HCT116 (cell line): ENCODE measurements around the gene SMIM33. TPM values are rescaled to one million over a fixed set of nuclear protein-coding genes. Genes with fewer than 3 reads are reported as not detected.

Source experiments
- ATAC-seq: fragments of 200-7000 bp; cut with Tn5 transposase; 2 replicates; pipeline ENCODE4 v1.9.1; 2020; ENCODE audit warnings: mild to moderate bottlenecking, moderate library complexity
- BruUV-seq: library from RNA; stranded (reverse); fragments of 400-500 nt; replicated peaks from 2 replicates; lab custom pipeline; 2021; lab: Mats Ljungman, UMichigan
- CTCF ChIA-PET: fragments of 300-600 bp; sonication (Branson Sonifier 250); formaldehyde crosslinking; loops from one replicate; lab custom pipeline; 2021; ENCODE audit warnings: antibody characterized with exemption; lab: Charles Lee
- POLR2A ChIA-PET: fragments of 300-600, 350-600 bp; sonication (Branson Sonifier 250); formaldehyde crosslinking; loops from one replicate; lab custom pipeline; 2021; ENCODE audit warnings: antibody characterized with exemption; lab: Charles Lee
- RAD21 ChIA-PET, 2 experiments: fragments of 300-600 bp; sonication (Branson Sonifier 250); formaldehyde crosslinking; loops; one replicate each; lab custom pipeline; 2023; ENCODE audit warnings: low total read pairs in 2 of 2; ENCODE audit not compliant: uncharacterized antibody in 2 of 2, unreplicated experiment in 2 of 2, low non-redundant PET in 1 of 2; lab: Charles Lee
- DNase-seq: peaks from one replicate; pipeline ENCODE4 v3.0.0-alpha.2; 2010; ENCODE audit warnings: low read depth, low spot score
- H2AFZ ChIP-seq: fragments of 200-600 bp; shearing (Covaris generic), sonication (generic); 2 replicates; pipeline ENCODE4 v1.6.1; 2017; ENCODE audit warnings: low read depth, mixed run types, mixed read lengths, antibody characterized with exemption, low read length; ENCODE audit not compliant: poor library complexity, severe bottlenecking
- H3K27ac ChIP-seq: 2 replicates; pipeline ENCODE4 v1.5.1; 2012; ENCODE audit warnings: low read depth, low read length
- H3K27me3 ChIP-seq: fragments of 200-600 bp; sonication (generic); 2 replicates; pipeline ENCODE4 v1.6.1; 2016; ENCODE audit warnings: mixed run types, low read length, mixed read lengths; ENCODE audit not compliant: insufficient read depth
- H3K36me3 ChIP-seq, 2 experiments: fragments of 200-500 bp in 1 of 2; fragments of 200-600 bp in 1 of 2; sonication (Bioruptor generic) in 1 of 2; sonication (generic) in 1 of 2; 2 replicates each; pipeline versions ENCODE4 v1.5.1 to v1.6.1; 2014 to 2016; ENCODE audit warnings: low read length in 2 of 2, inconsistent platforms in 1 of 2, mixed read lengths in 1 of 2, mixed run types in 1 of 2; ENCODE audit not compliant: insufficient read depth in 2 of 2, control insufficient read depth in 1 of 2
- H3K4me1 ChIP-seq, 2 experiments: fragments of 200-600 bp in 1 of 2; sonication (generic) in 1 of 2; 2 replicates each; pipeline versions ENCODE4 v1.5.1 to v1.6.1; 2012 to 2017; ENCODE audit warnings: low read length in 2 of 2, inconsistent platforms in 1 of 2, mild to moderate bottlenecking in 1 of 2, mixed read lengths in 1 of 2, mixed run types in 1 of 2, moderate library complexity in 1 of 2; ENCODE audit not compliant: insufficient read depth in 2 of 2, control insufficient read depth in 1 of 2
- H3K4me2 ChIP-seq: fragments of 200-600 bp; sonication (generic); 2 replicates; pipeline ENCODE4 v1.6.1; 2017; ENCODE audit warnings: mixed run types, low read length, mixed read lengths
- H3K4me3 ChIP-seq, 2 experiments: fragments of 200-600 bp in 1 of 2; sonication (generic) in 1 of 2; replicated peaks in 1 of 2; 2 replicates each; pipeline ENCODE4 v1.5.1; 2011 to 2016; ENCODE audit warnings: low read length in 2 of 2, control low read depth in 1 of 2, low read depth in 1 of 2, mild to moderate bottlenecking in 1 of 2, mixed read lengths in 1 of 2, mixed run types in 1 of 2
- H3K79me2 ChIP-seq: fragments of 200-600 bp; sonication (generic); 2 replicates; pipeline ENCODE4 v1.6.1; 2017; ENCODE audit warnings: mild to moderate bottlenecking, mixed run types, low read length, moderate library complexity, mixed read lengths; ENCODE audit not compliant: insufficient read depth
- H3K9ac ChIP-seq: fragments of 200-600 bp; sonication (generic); 2 replicates; pipeline ENCODE4 v1.6.1; 2016; ENCODE audit warnings: low read length, mixed read lengths
- H3K9me2 ChIP-seq: fragments of 200-600 bp; sonication (generic), shearing (Covaris generic); 2 replicates; pipeline ENCODE4 v1.6.1; 2017; ENCODE audit warnings: mixed run types, mild to moderate bottlenecking, moderate library complexity; ENCODE audit not compliant: insufficient read depth
- H3K9me3 ChIP-seq, 2 experiments: fragments of 200-500 bp in 1 of 2; fragments of 200-600 bp in 1 of 2; sonication (Bioruptor generic) in 1 of 2; sonication (generic) in 1 of 2; 2 replicates each; pipeline ENCODE4 v1.6.1; 2014 to 2017; ENCODE audit warnings: low read length in 2 of 2, mixed read lengths in 2 of 2, inconsistent platforms in 1 of 2, low read depth in 1 of 2, mild to moderate bottlenecking in 1 of 2, mixed run types in 1 of 2, moderate library complexity in 1 of 2; ENCODE audit not compliant: control insufficient read depth in 1 of 2, insufficient read depth in 1 of 2
- H4K20me1 ChIP-seq: fragments of 200-600 bp; sonication (generic), shearing (Covaris generic); 2 replicates; pipeline ENCODE4 v1.6.1; 2017; ENCODE audit warnings: mixed run types, mild to moderate bottlenecking, moderate library complexity; ENCODE audit not compliant: insufficient read depth
- CEBPB ChIP-seq: IDR thresholded peaks from 2 replicates; pipeline ENCODE4 v1.6.1; 2012; ENCODE audit warnings: low read depth
- SIN3A ChIP-seq: IDR thresholded peaks from 2 replicates; pipeline ENCODE4 v1.6.1; 2012; ENCODE audit warnings: low read depth
- TCF7L2 ChIP-seq: IDR thresholded peaks from 2 replicates; pipeline ENCODE4 v1.7.0; 2011; ENCODE audit warnings: borderline replicate concordance, inconsistent platforms; ENCODE audit not compliant: insufficient read depth, insufficient read length; ENCODE audit errors: extremely low read depth
- intact Hi-C: fragments of 100-400 bp; cut with micrococcal nuclease; formaldehyde crosslinking; loops from 2 replicates; pipeline ENCODE4 v1.10.0; 2022
- total RNA-seq: library from RNA; stranded (reverse); gene quantifications from one replicate; pipeline ENCODE4 v1.2.1, GENCODE V29; 2021; ENCODE audit not compliant: unreplicated experiment
- TF ChIP-seq, protein P1 (sequence below): IDR thresholded peaks from 2 replicates; pipeline ENCODE4 v1.6.1; 2012
- TF ChIP-seq, protein P2 (sequence below): IDR thresholded peaks from 2 replicates; pipeline ENCODE4 v1.6.1; 2012

The SMIM33 gene
- total RNA-seq, 1 experiment from 2014 or later = not detected

DNA sequence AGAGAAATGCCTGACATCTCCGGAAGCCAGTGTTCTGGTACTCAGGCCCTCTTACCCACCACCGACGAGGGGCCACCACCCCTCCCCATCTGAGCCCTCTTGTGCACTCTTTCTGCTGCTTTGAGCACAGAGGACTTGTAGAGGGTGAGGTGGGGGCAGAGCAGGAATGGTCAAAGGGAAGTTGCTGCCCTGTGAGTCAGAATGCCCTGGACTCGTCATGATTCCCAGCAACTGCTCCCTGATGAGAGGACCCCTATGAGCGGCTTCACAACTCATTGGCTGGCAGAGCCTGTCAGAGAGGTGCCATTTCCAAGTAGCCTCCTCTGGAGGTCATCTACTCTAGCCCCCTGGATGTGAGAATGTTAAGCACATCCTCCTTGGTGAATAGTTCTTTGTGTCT lies 9.1 kb upstream of the SMIM33 start:
- Histone ChIP-seq H3K79me2 (no peaks in the 10 kb centered on the region), H4K20me1 (no peaks in the 10 kb centered on the region), H3K27ac (no peak overlapping the region), H3K9me3 (no peaks in the 10 kb centered on the region), H3K9ac (no peak overlapping the region), H3K4me1 (peaks cover 0 to 7% of the 10 kb centered on the region in 2 experiments; a peak in 1 of 4 replicates), H3K4me2 (no peak overlapping the region), H3K27me3 (no peaks in the 10 kb centered on the region), H3K4me3 (no peak overlapping the region), H2AFZ (no peak overlapping the region), H3K9me2 (no peaks in the 10 kb centered on the region), H3K36me3 (no peaks in the 10 kb centered on the region)
- intact Hi-C loops = no loop called here
- ChIA-PET CTCF (no interaction called here), RAD21 (no interaction called here), POLR2A (no interaction called here)
- ATAC-seq (no peak), DNase-seq (no peak)
- no TSS peak for BruUV-seq
- no peak for TF ChIP-seq CEBPB

DNA sequence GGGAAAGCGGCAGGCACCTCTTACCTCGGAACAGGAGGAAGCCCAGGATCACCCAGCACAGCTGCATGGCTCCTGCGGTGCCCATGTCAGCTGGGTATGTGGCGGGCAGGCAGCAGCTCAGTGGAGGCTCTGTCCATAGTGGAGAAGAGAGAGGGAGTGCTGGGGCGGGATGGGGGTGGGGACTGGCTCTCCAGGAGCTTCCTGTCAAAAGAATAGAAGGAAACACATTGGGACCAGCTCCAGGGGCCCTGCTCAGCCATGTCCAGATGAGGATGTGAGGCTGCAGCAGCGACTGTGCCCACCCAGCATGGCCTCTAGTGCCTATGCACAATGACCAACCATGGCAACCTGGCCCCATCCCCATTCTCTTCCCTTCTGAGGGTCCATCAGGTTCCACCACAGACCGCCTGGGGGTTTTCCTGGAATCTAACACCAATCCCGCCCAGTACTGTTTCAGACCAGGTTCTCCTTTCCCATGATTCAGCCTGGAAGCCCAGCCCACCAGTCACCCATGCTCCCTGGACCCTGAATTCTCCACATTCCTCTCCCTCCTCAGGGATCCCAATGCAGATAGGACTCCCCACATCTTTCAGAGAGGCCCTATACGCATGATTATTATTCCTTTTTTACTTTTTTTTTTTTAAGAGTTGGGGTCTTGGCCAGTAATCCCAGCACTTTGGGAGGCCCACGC lies 8.1 kb upstream of the SMIM33 start, which contains the start of gene ECSCR:
TSS of gene ECSCR (minus strand) at position 158 of the 691 bp plus-strand sequence. CDS start at position 85, 73 bp downstream.
- ChIA-PET CTCF (no interaction called here), POLR2A (no interaction called here), RAD21 (no interaction called here)
- intact Hi-C loops = no loop called here
- no peak for ATAC-seq
- no TSS peak for BruUV-seq
- Histone ChIP-seq H3K4me1 (peaks cover 0 to 7% of the 10 kb centered on the region in 2 experiments; a peak in 1 of 4 replicates), H3K36me3 (no peaks in the 10 kb centered on the region), H3K9me2 (no peaks in the 10 kb centered on the region), H3K4me2 (no peak within 1 kb of the TSS), H3K79me2 (no peaks in the 10 kb centered on the region), H4K20me1 (no peaks in the 10 kb centered on the region), H3K9me3 (no peaks in the 10 kb centered on the region), H3K27ac (no peak within 1 kb of the TSS), H3K27me3 (no peaks in the 10 kb centered on the region), H2AFZ (no peak within 1 kb of the TSS), H3K4me3 (no peak within 1 kb of the TSS), H3K9ac (no peak within 1 kb of the TSS)
- no peak for DNase-seq
- TF ChIP-seq, protein P1, sequence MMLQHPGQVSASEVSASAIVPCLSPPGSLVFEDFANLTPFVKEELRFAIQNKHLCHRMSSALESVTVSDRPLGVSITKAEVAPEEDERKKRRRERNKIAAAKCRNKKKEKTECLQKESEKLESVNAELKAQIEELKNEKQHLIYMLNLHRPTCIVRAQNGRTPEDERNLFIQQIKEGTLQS = no peak
- TF ChIP-seq SIN3A (no peak), TCF7L2 (no peak)
- TF ChIP-seq, protein P2, sequence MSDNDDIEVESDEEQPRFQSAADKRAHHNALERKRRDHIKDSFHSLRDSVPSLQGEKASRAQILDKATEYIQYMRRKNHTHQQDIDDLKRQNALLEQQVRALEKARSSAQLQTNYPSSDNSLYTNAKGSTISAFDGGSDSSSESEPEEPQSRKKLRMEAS = no peak
